GM23338 (cell line): ENCODE data around the gene MFAP3.

Experiments used
- CREB1 ChIP-seq: fragments of 250-450 bp; sonication (Bioruptor Pico); IDR thresholded peaks from 2 replicates; pipeline ENCODE4 v1.5.0; 2020; ENCODE audit warnings: low read depth, mild to moderate bottlenecking, moderate library complexity
- CTCF ChIP-seq, 2 experiments: fragments of 200-600 bp in 1 of 2; sonication (generic) in 1 of 2; conservative IDR thresholded peaks; 2 replicates each; pipeline versions ENCODE4 v1.5.1 to v1.6.1; 2016 to 2017; ENCODE audit warnings: antibody characterized with exemption in 2 of 2, low read depth in 2 of 2, mild to moderate bottlenecking in 2 of 2, moderate library complexity in 1 of 2
- TF ChIP-seq, protein P1 (sequence below): IDR thresholded peaks from 2 replicates; pipeline ENCODE4 v1.6.1; 2016; ENCODE audit warnings: antibody characterized with exemption

GRCh38 chr5:154002511-154003020 lies 36.2 kb upstream of the MFAP3 start:
- TF ChIP-seq CTCF (conservative IDR thresholded peaks at IDR 0.05; ENCODE audit: low read depth in 2 of 2) (no peak), CREB1 (CRISPR knock-in tag) (no peak)
- TF ChIP-seq, protein P1, sequence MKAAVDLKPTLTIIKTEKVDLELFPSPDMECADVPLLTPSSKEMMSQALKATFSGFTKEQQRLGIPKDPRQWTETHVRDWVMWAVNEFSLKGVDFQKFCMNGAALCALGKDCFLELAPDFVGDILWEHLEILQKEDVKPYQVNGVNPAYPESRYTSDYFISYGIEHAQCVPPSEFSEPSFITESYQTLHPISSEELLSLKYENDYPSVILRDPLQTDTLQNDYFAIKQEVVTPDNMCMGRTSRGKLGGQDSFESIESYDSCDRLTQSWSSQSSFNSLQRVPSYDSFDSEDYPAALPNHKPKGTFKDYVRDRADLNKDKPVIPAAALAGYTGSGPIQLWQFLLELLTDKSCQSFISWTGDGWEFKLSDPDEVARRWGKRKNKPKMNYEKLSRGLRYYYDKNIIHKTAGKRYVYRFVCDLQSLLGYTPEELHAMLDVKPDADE = no peak
